RPMI8226 (cell line): ENCODE measurements around the gene EGF.
"Not testable (repeated sequence)": the region's sequence is repeated elsewhere in the genome, so short reads cannot be mapped to it uniquely, and the experiment has no call there.

Experiments
- DNase-seq: peaks from one replicate; pipeline ENCODE4 v3.0.0-alpha.2; 2015

The EGF gene

DNA sequence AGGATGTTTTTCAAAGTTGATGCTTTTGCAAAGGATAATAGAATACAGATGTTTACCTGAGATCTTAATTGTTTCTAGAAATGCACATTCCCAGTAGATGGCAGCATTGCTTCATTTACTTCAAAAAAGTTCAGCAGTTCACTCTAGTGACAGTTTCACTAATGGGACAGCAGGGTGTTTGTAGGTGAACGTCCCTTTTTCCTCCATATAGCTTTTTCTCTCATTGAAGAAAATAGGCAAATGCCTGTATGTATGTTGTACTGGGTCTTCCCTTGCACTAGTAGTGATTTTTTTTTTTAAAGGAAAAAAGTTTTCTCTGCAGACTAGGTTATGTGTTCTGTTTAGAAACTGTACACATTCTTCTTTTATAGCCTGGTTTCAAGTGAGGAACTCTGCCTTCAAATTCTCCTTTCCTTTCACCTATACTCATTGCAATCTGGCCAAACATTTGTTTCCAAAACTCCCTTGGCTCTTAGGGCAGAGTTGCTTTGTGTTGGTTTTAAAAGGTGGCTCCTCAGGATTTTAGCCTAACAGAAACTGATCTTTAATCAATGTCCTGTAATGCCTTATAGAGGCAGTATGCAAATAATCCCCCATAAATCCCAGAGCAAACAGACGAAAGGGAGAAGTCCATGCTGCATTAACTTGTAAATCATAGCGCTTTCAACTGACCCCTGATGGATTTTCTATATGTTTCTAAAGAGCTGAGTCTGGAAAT lies 86.3 kb downstream of the EGF start:
- DNase-seq = peak; percentile 75

DNA sequence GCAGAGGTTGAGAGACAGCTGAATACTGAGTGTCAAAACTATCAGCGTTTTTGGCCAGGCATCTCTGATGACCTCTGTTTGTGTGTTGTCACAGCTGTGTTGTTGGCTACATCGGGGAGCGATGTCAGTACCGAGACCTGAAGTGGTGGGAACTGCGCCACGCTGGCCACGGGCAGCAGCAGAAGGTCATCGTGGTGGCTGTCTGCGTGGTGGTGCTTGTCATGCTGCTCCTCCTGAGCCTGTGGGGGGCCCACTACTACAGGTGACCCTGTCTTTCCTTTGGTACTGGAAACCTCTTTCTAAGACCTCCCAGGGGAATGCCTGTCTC lies 86.9 kb downstream of the EGF start:
- no peak for DNase-seq

DNA sequence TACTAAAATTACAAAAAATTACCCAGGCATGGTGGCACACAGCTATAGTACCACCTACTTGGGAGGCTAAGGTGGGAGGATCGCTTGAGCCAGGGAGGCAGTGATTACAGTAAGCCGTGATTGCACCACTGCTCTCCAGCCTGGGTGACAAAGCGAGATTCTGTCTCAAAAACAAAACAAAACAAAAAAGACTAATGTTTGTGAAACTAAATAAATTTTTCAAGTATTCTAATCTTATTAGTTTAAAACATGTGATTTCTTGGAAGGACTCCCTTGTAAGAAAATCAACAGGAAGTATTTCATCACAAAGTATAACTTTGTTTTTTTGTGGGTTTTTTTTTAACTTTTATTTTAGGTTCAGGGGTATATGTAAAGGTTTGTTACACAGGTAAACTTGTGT lies 89.6 kb downstream of the EGF start:
- no peak for DNase-seq

DNA sequence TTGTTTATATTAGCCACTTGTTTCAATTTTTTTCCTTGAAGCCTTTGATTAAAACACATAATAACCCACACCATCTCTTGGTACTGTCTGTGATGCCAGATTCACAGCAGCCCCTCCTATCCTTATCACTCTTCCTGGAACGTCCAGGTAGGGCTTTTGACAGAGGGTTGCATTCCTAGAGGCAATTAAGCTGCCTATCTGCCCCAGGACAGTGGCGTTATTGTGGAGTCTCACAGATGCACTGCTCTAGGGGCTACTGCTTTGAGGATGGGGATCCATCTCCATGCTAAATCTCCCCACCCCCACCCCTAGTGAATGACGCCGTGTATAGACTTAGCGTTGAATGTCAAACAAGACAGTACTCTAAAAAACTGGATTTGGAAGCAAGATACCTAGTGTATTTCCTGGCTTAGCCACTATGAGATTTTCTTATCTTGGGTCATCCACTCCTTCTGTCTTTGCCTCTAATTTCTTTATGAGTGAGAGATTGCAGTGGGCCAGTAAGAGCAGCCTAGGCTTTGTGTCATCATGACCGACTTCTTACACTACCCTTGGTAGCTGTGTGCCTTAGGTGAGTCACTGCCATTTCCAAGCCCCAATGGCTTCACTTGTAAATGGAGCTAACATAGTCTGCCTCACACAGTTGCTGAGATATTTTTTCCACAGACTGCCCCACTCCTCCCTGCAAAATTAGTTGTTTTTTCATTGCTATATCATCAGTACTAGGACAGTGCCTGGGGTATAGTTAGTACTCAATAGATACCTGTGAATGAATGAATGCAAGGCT lies 90.9 kb downstream of the EGF start:
- no peak for DNase-seq

DNA sequence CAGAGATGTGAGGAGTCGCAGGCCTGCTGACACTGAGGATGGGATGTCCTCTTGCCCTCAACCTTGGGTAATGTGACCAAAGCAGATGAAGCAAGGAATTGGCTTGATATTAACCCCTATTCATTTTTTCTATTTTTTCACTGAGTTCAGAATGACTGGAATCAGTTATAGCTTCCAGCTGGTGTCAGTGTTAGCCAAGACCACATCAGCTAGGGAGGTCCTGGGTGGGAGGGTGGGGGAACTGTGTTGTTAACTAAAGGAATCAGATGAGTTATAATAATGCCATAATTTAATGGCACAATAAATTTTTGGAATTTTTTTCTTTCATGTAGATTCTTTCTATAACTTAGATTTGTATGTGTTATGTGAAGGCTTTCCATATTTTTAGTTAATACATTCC lies 91.9 kb downstream of the EGF start:
- no peak for DNase-seq

DNA sequence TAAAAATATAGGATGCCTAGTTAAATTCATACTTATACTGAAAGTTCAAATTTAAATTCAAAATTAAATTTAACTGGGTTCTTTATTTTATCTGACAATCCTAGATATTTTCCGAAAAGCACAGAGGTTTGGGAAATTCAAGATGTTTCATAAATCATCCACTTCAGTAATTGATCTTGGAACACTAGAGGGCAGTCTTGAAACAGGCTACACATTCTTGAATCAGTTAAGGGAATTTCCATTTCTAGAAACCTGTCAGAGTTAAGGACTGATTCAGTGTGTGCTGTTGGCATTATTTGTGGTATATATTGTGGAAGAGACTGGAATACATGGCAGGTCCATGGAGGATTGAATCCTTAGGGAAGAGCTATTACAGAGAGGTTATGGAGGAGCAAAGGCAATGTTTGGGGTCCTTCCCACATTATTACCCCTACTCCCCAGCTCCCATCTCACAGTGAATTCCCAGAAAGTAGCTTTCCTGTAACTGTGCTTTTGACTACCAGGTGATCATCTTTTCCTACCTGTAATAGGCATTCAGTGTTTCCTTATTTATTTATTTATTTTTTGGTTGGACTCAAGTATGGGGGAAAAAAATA lies 92.9 kb downstream of the EGF start:
- peak; percentile 55 for DNase-seq

DNA sequence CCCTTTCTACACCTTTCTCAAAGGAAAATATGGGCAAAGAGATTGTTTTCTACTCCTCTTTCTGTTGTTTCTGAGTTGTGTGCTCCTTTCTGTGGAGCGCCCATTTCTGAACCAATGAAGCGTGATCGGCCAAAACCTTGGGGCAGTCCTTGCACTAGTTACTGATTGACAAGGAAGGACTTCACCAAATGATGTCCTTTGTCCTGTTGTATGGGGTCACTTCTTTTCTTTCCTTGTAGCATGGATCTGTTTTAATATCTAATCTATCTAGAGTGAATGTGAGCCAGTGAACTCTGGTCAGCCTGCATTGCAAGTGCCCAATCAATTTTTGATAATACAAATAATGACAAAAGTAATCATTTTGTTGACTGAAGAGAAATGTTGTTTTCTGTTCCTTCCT lies 94.5 kb downstream of the EGF start:
- DNase-seq = no peak

DNA sequence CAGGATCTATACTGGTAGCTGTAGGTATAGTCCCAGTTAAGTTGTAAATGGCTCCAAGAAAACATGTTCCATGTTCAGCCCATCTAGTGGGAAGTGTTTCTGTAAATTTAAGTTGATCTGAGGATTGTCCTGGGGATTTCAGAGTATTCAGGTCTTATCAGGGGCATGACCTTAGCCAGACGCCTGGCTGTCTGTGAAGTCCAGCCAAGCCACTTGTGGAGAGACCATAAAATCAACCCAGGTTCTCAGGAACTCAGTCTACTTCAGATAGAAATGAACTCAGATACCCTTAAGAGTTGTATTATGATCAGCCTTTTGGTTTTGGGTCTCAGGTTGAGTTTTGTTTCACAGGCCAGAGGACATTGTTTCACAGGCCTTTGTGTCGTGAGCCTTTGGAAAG lies 95.9 kb downstream of the EGF start:
- DNase-seq = no peak

DNA sequence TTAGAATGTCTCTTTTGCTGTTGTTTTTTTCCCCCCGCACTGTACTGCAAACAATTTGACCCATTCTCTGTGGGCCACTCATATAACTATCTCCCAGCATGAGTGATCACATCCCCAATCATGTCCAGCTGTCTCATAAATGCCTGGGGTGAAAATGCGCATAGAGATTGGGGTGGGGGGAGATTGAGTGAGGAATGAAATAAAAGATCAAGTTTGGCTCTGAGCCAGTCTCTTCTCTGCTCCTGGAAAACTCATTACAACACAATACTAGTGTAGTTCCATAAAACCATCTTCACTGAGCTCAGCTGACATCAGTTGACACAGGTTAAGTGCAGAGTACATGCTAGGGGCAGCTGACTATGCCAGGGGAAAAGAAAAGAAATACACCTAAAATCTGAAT lies 96.9 kb downstream of the EGF start:
- DNase-seq = no peak

DNA sequence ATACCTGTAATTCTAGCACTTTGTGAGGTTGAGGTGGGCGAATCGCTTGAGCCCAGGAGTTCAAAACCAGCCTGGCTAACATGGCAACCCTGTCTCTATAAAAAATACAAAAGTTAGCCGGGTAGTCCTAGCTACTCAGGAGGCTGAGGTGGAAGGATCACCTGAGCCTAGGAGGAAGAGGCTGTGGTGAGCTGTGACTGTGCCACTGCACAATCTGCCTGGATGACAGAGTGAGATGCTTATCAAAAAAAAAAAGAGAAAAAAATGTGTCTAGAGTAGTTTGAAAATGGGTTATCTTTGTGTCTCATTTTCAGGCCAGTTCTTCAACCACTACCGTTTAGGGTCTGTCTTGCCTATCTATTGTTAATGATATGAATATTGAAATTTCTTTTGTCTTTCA lies 98.1 kb downstream of the EGF start:
- no peak for DNase-seq

DNA sequence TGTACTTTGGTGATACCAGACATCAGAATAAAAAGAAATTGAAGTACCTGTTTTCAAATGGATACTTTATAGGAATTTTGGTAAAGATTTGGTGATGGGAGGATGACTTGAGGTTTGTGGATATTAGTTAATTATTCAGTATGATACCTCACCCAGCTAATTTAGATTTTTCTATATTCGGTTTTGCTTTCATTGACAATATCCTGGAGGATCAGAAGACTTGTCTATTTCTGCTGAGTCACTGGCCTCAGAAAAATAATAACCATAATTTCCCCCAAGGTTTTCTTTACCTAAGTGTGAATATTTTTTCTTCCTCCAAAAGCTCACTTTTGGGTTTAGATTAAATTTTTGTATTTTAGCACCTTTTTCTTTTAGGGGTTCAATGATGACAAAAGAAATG lies 100.2 kb downstream of the EGF start:
- no peak for DNase-seq

DNA sequence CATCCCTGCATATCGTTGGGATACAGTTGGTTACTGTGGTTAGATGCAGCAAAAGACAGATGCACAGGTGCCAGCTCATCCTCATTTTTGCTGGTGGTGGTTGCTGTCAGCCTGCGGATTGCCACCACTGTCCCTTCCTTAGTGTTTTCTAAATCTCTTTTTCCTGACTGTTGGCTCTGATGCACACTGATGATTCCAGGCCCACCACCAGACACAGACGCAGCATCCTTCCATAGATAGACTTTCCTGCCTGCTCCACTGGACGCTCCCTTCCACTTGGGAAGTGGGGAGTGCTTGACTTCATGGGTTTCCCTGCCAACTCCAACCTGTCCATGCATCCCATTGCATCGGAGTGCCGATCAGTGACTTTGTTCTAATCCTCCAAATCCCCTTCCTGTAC lies 101.5 kb downstream of the EGF start:
- DNase-seq = no peak

DNA sequence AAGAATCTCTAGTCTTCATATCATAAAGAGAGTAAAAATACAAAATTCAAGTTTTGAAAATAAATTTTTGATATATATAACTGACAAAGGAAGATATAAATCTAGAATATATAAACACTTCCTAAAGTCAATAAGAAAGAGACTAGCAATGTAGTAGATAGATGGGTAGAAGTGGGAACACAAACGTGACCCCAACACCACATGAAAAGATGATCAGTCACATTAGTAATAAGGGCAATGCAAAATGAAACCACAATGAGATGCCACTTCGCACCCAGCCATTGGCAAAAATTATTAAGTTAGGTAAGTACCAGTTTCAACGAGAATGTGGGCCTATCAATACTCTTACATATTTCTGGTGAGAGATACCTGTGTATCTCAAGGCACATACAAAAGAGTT lies 106.5 kb downstream of the EGF start:
- no peak for DNase-seq

DNA sequence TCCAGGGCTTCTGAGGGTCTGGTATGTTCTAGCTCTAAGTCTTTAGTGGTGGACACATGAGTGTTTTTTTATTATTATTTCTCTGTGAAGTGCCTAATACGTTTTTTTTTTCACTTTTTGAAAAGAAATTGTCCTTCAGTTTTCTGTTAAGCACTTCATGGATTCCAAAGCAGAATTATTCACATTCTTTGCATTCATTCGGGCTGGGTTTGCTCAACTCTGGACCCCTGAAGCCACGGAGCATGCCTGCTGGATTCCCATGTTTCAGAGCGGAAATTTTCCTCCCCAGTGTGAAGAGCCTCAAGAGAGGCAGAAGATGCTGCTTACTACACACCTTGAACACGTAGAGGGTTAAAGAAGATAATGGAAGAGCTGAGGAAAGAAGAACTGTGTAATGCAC lies 107.5 kb downstream of the EGF start:
- DNase-seq = no peak

DNA sequence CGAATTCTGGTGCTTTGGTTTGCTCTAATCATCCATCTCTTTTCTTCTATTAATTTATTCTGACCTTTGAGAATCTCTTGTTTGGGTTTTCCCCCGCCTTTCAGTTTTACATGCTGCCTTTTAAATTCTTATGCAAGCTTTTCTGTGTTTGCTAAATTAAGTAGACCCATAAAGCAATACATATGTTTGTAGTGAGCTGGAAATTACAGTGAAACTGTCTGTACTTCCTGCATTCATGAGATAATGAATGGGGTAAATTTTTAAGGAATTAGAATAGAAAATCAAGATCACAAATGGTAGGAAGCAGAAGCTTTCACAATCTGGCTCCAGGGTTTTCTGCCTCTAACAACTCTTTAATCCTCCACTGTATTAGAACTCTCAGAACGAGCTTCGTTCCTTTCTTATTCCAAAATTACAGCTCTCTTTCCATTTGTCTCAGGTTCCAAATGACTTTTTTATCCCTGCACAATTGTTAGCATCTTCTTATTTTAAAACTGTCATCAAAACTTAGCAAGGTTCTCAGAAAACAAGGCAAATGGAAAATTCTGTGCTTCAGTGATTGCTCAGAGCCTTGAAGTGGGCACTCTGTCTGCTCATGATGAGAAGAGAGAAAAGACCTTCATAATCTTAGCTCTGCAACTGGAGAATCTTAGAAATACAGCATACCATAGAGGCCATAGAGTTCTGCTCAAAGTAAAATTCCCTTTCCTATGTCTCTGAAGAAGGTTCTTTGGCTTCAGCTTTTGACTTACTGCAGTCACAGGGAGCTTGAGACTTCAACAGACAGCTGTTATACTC lies 108.2 kb downstream of the EGF start:
- no peak for DNase-seq

DNA sequence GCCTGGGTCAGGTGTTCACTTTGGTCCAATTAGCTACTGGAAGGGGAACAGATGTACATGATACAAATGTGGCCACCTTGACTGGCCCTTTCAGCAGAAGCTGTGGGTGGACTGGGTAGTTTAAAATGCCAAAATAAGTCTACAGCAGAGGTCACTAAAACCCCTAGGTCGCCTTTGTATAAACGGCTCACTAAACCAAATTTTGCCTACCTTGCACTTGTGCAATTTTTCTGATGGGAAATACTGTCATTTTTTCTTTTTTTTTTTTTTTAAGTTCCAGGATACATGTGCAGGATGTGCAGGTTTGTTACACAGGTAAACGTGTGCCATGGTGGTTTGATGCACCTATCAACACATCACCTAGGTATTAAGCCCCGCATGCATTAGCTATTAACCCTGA lies 109.8 kb downstream of the EGF start:
- DNase-seq = no peak

DNA sequence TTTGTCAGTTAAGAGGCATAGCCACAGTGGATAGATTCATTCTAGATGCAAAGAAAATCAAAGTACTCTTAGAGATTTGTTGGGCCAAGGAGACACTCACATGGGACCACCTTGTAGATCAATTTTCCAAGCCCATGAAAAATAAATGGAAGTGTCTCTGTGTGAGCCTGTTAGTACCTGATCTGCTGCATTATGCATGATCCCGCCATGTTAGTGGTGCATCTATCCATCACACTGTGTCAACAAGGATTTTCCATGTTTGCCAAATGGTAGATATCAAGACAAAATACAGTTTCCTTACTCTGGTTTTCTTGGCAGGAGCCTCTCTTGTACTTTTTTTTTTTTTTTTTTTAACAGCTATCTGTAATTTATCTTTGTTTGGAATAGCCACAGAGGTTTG lies 112.4 kb downstream of the EGF start:
- DNase-seq = no peak

DNA sequence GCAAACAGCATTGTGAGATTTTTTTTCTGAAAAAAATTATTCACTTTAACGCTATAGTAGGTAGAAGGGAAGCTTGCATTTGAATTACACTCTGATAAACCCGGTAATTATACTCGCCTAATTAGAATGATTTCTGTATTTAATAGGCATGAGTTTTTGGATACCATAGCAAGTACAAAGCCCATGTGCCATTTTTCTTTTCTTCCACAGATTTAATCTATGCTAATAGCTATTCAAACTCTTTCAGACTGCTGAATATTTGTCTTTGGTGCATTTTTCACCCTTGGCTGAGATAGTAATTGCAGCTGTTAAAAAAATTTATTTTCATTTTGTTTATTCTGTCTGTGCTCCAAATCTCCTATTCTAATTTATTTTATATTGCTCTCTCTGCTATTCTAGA lies 113.0 kb downstream of the EGF start:
- no peak for DNase-seq

DNA sequence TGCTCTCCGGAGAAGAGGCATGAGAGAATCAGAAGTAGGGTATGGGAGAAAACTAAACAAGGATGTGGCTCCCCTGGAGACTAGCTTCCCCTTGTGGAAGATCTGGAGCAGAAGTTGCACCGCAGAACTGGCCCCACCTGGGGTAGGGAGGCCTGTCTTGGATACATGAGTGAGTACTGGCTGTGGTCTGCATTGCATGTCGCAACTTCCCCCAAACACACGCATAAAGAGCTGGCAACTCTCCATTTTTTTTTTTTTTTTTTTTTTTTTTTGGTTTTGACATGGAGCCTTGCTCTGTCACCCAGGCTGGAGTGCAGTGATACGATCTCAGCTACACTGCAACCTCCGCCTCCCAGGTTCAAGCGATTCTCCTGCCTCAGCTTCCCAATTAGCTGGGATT lies 119.9 kb downstream of the EGF start:
- no peak for DNase-seq

DNA sequence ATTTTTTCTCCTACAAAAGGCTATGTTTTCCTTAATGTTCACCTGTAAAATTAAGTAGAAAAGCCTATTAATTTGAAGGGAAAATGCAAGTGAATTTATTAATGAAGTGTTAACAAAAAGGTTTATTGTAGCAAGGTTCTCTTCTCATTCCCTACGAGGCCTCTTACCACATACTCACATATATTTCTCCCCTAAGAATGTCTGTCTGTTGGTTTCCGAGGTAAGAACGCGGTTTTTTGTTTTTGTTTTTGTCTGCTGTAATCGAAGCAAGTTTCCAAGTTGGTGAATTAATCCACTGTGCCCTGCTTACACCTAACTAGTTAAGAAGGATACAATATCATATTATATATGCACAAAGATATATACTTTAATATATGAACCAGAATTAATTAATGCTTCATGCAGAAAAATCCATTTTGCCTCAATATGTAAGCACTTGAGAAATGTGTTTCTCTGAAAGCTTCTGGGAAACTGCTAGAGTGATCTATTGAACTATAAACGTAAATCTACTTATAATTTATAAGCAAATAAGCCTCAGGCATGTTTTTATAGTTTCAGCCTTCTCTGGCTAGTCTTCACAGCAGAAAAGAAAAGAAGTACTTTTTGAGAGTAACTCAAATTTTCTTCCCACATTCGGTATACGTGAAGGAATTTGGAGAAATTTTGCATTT lies 120.8 kb downstream of the EGF start:
- no peak for DNase-seq

DNA sequence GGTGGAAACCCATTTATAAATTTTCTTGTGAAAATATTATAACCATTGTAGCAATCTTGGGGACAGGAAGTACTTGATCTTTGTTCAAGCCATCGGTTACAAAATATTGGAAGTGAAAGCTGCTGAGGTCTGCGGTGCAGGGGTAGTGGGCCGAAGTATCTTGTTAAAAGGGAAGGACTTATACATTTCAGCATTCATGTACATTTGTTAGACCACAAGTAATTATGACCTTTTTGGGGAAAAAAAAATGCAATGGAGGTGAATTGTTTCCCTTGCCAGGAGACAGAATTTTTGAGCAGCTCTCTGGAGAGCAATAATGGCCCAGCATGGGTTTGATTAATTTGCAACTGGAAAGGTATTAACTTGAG lies 121.3 kb downstream of the EGF start:
- DNase-seq = peak; percentile 41

DNA sequence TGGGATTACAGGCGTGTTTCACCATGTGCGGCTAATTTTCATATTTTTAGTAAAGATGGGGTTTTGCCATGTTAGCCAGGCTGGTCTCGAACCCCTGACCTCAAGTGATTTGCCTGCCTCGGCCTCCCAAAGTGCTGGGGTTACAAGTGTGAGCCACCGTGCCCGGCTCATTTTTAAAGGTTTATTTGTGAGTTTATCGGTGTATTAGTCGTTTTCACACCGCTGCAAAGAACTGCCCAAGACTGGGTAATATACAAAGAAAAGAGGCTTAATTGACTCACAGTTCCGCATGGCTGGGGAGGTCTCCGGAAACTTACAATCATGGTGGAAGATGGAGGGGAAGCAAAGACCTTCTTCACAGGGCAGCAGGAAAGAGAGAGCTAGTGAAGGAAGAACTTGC lies 126.5 kb downstream of the EGF start:
- DNase-seq = not testable (repeated sequence)

DNA sequence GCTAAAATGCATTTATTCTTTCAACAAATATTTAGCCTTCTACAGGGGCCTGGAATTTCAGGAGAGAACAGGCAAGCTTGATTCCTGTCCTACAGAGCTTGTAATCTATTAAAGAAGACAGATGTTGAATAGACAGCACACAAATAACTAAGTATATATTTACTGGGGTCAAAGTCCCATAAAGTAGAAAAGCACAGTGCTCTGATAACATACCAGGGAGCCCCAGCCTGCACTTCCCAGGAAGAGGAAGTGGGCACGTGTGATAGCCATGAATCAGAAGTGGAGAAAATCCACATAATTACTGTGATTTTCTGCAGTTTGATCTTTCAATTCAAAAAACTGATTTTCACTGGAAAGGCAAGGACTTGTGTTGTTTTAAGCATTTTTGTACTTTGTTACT lies 129.1 kb downstream of the EGF start:
- no peak for DNase-seq
